Smooth muscle cell (in vitro differentiated cells): ENCODE results near the gene BRSK2. TPM values are rescaled to one million over a fixed set of nuclear protein-coding genes. Genes with fewer than 3 reads are reported as not detected.

Source experiments
- DNase-seq: peaks from one replicate; lab custom pipeline; 2025; ENCODE audit not compliant: unreplicated experiment; lab: John Stamatoyannopoulos, UW
- H2AFZ ChIP-seq: fragments of 200-600 bp; sonication (generic); 2 replicates; pipeline ENCODE4 v1.6.0; 2016; ENCODE audit warnings: antibody characterized with exemption, low read depth, mild to moderate bottlenecking
- H3F3A ChIP-seq: fragments of 200-600 bp; sonication (generic); 2 replicates; pipeline ENCODE4 v1.6.0; 2017; ENCODE audit warnings: antibody characterized with exemption, low read depth
- H3K27ac ChIP-seq: fragments of 200-600 bp; sonication (generic); 2 replicates; pipeline ENCODE4 v1.5.1; 2016; ENCODE audit warnings: low read depth, mild to moderate bottlenecking
- H3K27me3 ChIP-seq: fragments of 200-600 bp; sonication (generic); 2 replicates; pipeline ENCODE4 v1.6.1; 2016; ENCODE audit warnings: low read depth, mild to moderate bottlenecking
- H3K36me3 ChIP-seq: fragments of 200-600 bp; sonication (generic); 2 replicates; pipeline ENCODE4 v1.5.1; 2016; ENCODE audit warnings: low read depth
- H3K4me1 ChIP-seq: fragments of 200-600 bp; sonication (generic); 2 replicates; pipeline ENCODE4 v1.5.1; 2016; ENCODE audit warnings: low read depth
- H3K4me2 ChIP-seq: fragments of 200-600 bp; sonication (generic); 2 replicates; pipeline ENCODE4 v1.6.0; 2016; ENCODE audit warnings: mild to moderate bottlenecking
- H3K4me3 ChIP-seq: fragments of 200-600 bp; sonication (generic); 2 replicates; pipeline ENCODE4 v1.5.1; 2016; ENCODE audit warnings: mild to moderate bottlenecking
- H3K79me2 ChIP-seq: fragments of 200-600 bp; sonication (generic); 2 replicates; pipeline ENCODE4 v1.6.0; 2016; ENCODE audit warnings: low read depth, mild to moderate bottlenecking
- H3K9ac ChIP-seq: fragments of 200-600 bp; sonication (generic); 2 replicates; pipeline ENCODE4 v1.6.0; 2016; ENCODE audit warnings: low read depth
- H3K9me3 ChIP-seq: fragments of 200-600 bp; sonication (generic); replicated peaks from 2 replicates; pipeline ENCODE4 v1.5.1; 2016; ENCODE audit warnings: low read depth
- H4K20me1 ChIP-seq: fragments of 200-600 bp; sonication (generic); 2 replicates; pipeline ENCODE4 v1.6.0; 2016; ENCODE audit warnings: low read depth
- WGBS: methylation state at CpG from one replicate; pipeline ENCODE4 v1.1.7; 2016; ENCODE audit warnings: low lambda C conversion rate; 5-methylcytosine and 5-hydroxymethylcytosine counted together
- polyA plus RNA-seq: library from polyadenylated mRNA; unstranded; fragments of >200 nt; fragmentation: Nextera tagmentation; extraction: Ambion mirVana; gene quantifications from 2 replicates; pipeline ENCODE4 v1.2.1, GENCODE V29; 2016
- total RNA-seq: library from RNA; depleted of rRNA; stranded (reverse); fragments of >200 nt; gene quantifications from 2 replicates; pipeline ENCODE4 v1.2.3, GENCODE V29; 2014
- TF ChIP-seq, protein P1 (sequence below): fragments of 200-600 bp; sonication (generic); IDR thresholded peaks from 2 replicates; pipeline ENCODE4 v1.5.1; 2017; ENCODE audit warnings: borderline replicate concordance, mild to moderate bottlenecking, antibody characterized with exemption; ENCODE audit not compliant: insufficient read depth, poor library complexity, severe bottlenecking

Gene BRSK2
- total and polyA plus RNA-seq, 2 experiments from 2014 or later: 1.5 to 5.2 TPM

DNA sequence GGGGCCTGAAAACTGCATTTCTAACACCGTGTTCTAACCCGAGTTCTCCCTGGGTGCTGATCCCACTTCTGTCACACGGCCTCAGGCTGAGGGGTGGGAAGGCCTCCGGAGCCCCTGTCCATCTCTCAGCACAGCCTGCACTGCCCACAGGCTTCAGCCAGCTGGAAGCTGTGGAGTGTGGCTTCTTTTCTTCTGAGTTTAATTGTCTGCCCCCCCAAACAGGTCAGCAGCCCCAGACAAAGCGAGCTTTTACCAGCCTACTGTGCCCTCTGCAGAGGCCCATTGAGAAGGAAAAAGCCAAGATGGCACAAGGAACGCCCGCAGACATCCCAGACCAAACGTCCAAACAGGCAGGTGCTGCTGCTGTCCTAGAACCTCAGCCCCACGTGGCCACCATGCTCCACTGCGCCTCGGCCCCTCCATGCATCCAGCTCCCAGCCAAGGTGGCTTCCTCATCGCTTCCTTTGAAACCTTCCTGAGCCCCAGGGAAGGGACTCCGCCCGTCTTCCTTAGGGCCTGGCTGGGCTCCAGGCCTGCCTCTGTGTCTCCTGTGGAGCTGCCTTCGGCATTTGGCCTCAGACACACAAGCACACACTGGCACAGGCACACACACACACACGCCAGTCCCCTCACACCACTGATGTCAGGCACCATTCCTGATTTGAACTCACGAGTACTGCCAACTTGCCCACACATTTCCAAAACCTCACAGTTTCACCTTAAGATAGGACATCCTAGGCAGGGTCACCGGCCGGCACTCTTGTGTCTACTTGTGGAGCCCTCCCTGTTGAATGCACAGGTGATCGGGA, 95.2 kb downstream of the BRSK2 start:
- H3K27me3 ChIP-seq: no peaks in the 10 kb centered on the region
- peaks cover 96% of the 10 kb centered on the region for H4K20me1 ChIP-seq
- no peaks in the 10 kb centered on the region for H3K36me3 ChIP-seq
- H3K9me3 ChIP-seq: no peaks in the 10 kb centered on the region
- H3K79me2 ChIP-seq: no peaks in the 10 kb centered on the region
- H2AFZ ChIP-seq: no peak overlapping the region
- H3K4me1 ChIP-seq: no peaks in the 10 kb centered on the region
- no peak overlapping the region for H3K27ac ChIP-seq
- TF ChIP-seq, protein P1, sequence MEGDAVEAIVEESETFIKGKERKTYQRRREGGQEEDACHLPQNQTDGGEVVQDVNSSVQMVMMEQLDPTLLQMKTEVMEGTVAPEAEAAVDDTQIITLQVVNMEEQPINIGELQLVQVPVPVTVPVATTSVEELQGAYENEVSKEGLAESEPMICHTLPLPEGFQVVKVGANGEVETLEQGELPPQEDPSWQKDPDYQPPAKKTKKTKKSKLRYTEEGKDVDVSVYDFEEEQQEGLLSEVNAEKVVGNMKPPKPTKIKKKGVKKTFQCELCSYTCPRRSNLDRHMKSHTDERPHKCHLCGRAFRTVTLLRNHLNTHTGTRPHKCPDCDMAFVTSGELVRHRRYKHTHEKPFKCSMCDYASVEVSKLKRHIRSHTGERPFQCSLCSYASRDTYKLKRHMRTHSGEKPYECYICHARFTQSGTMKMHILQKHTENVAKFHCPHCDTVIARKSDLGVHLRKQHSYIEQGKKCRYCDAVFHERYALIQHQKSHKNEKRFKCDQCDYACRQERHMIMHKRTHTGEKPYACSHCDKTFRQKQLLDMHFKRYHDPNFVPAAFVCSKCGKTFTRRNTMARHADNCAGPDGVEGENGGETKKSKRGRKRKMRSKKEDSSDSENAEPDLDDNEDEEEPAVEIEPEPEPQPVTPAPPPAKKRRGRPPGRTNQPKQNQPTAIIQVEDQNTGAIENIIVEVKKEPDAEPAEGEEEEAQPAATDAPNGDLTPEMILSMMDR: no peak
- no peak for DNase-seq
- no peak overlapping the region for H3K4me2 ChIP-seq
- 92% methylated on average over 20 of the region's 20 CpGs for WGBS
- H3F3A ChIP-seq: no peaks in the 10 kb centered on the region
- H3K4me3 ChIP-seq: no peak overlapping the region
- no peak overlapping the region for H3K9ac ChIP-seq

- no peaks in the 10 kb centered on the region for H3K79me2 ChIP-seq
Measured at GRCh38 chr11:1485504-1485885, 95.8 kb downstream of the BRSK2 start.

DNA sequence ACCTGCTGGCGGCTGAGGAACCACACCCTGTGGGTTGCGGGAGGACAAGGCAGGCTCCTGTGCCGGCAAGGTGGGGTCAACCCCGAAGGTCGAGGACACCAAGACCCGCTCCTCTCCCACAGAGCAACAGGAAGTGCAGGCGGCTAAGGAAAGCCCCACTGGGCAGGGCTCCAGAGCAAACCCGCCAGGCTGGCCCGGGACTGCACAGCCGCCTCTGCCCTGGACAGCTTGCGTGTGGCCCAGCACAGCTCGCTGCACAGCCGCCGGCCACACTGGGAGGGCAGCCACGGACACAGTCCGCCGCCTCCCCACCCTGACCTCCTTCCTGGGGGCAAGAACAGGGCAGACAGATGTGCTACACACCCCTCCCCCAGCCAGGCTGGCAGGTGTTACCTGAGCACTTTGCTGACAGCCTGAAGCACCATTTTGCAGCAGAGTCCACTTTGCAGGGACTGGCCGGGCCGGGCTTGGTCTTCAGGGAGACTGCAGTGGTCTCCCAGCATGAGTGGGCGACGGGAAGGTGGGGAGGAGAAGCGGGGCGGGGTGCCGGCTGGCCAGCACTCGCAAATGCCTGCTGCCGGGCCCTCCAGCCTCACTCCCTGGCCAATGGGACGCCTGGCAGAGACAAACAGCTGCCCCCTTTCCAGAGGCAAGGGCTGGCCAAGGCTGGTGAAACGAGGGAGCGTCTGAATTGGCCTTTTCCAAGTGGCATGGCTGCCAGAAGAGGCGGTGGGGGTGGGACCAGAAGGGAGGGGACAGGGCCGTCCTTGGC, 96.5 kb downstream of the BRSK2 start, which contains the start of gene MOB2:
TSS of gene MOB2 (minus strand) at position 726 of the 772 bp plus-strand sequence. CDS start at position 503, 223 bp downstream.
- Histone ChIP-seq H2AFZ (no peak within 1 kb of the TSS), H3K4me3 (no peak within 1 kb of the TSS), H3K4me2 (no peak within 1 kb of the TSS), H4K20me1 (peaks cover 96% of the 10 kb centered on the region), H3K9ac (no peak within 1 kb of the TSS), H3F3A (no peaks in the 10 kb centered on the region), H3K27me3 (no peaks in the 10 kb centered on the region), H3K4me1 (no peaks in the 10 kb centered on the region), H3K36me3 (no peaks in the 10 kb centered on the region), H3K9me3 (no peaks in the 10 kb centered on the region), H3K79me2 (peaks cover 5% of the 10 kb centered on the region), H3K27ac (no peak within 1 kb of the TSS)
- TF ChIP-seq, protein P1: no peak
- DNase-seq: no peak
- 88% methylated on average over 31 of the region's 31 CpGs for whole genome bisulfite sequencing

More at GRCh38 chr11:1485504-1485885, 95.8 kb downstream of the BRSK2 start:
- no peak overlapping the region for H3K9ac ChIP-seq
- H3K4me3 ChIP-seq: no peak overlapping the region
- H3K4me2 ChIP-seq: no peak overlapping the region
- no peaks in the 10 kb centered on the region for H3K9me3 ChIP-seq
- DNase-seq: no peak
- 93% methylated on average over 13 of the region's 17 CpGs for WGBS
- H3K36me3 ChIP-seq: no peaks in the 10 kb centered on the region
- no peak overlapping the region for H2AFZ ChIP-seq
- H4K20me1 ChIP-seq: peaks cover 96% of the 10 kb centered on the region
- H3F3A ChIP-seq: no peaks in the 10 kb centered on the region
- H3K27ac ChIP-seq: no peak overlapping the region
- no peaks in the 10 kb centered on the region for H3K27me3 ChIP-seq
- H3K4me1 ChIP-seq: no peaks in the 10 kb centered on the region
- TF ChIP-seq, protein P1: no peak
